Measurements from ENCODE around the gene PPP4R3B. TPM values are rescaled to one million over a fixed set of nuclear protein-coding genes. Genes with fewer than 3 reads are reported as not detected.

The PPP4R3B gene
- total RNA-seq, 4 donors from 2014 or later: 30.6 to 71.3 (median 52.6) TPM

DNA sequence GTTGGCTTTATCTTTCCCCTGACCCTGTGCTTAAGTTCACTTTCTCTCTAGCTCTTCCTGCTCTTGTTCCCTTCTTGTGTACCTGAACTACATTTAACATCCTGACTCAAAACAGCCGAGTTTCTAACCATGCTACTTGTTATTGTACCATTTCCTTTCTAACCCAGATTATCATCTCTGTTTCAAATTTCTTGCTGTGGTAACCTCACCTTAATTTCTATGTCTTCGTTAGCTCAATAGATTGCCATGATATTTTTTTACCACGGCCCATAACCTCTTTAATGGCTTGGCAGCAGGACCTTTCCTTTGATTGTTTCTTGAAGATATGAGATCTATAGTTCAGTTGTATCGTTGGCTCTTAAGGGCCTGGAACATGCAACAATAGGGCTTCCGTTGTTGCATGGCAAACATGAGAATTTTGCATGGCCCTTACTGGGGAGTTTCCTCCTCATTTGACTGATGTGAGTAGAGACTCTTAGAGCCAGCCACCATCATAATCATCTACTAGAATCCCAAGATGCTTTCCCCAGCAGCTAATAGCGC is 86.8 kb downstream of the PPP4R3B start:
- TF ChIP-seq, protein P1, sequence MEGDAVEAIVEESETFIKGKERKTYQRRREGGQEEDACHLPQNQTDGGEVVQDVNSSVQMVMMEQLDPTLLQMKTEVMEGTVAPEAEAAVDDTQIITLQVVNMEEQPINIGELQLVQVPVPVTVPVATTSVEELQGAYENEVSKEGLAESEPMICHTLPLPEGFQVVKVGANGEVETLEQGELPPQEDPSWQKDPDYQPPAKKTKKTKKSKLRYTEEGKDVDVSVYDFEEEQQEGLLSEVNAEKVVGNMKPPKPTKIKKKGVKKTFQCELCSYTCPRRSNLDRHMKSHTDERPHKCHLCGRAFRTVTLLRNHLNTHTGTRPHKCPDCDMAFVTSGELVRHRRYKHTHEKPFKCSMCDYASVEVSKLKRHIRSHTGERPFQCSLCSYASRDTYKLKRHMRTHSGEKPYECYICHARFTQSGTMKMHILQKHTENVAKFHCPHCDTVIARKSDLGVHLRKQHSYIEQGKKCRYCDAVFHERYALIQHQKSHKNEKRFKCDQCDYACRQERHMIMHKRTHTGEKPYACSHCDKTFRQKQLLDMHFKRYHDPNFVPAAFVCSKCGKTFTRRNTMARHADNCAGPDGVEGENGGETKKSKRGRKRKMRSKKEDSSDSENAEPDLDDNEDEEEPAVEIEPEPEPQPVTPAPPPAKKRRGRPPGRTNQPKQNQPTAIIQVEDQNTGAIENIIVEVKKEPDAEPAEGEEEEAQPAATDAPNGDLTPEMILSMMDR (IDR thresholded peaks at IDR 0.05): no peak
- TF ChIP-seq POLR2A (IDR thresholded peaks at IDR 0.05): no peak
- intact Hi-C loops (cut with DNase I): no loop called here

DNA sequence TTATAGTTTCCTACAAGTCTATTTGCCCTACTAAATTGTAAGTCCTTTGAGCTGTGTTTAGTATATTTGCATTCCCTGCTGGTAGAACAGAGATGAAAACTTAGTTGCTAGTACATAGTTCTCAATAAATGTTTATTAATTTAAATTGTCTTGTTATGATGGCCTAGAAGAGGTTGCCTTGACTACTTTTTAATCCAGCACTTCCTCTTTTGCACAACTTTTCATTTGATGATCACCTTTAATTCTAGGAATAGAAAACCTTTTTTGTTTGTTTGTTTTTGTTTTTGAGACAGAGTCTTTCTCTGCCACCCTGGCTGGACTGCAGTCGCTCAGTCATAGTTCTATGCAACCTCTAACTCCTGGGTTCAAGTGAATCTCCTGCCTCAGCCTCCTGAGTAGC is 91.2 kb downstream of the PPP4R3B start:
- no peak for DNase-seq
- TF ChIP-seq, protein P1 (IDR thresholded peaks at IDR 0.05): no peak
- no peak for TF ChIP-seq POLR2A (IDR thresholded peaks at IDR 0.05)
- H3K4me3 ChIP-seq: no peak overlapping the region
- H3K27me3 ChIP-seq: no peaks in the 10 kb centered on the region
- H3K9me3 ChIP-seq: no peaks in the 10 kb centered on the region
- WGBS, 2 donors: 95 to 100% methylated on average over 1 of the region's 1 CpG
- intact Hi-C loops (cut with DNase I): no loop called here
- peaks cover 0 to 84% (median 0%) of the 10 kb centered on the region in 3 donors for H3K36me3 ChIP-seq
- peaks cover 0 to 4% (median 0%) of the 10 kb centered on the region in 3 donors for H3K4me1 ChIP-seq
- no peak overlapping the region for H3K27ac ChIP-seq

More for the DNA sequence above, 86.8 kb downstream of the PPP4R3B start:
- WGBS, 2 donors: 80 to 84% methylated on average over 6 of the region's 6 CpGs
- H3K36me3 ChIP-seq: peaks cover 0 to 81% (median 4%) of the 10 kb centered on the region in 3 donors
- peak overlapping the region in 1 of 4 donors; percentile 21 for H3K27ac ChIP-seq
- no peaks in the 10 kb centered on the region for H3K4me1 ChIP-seq
- no peak overlapping the region for H3K4me3 ChIP-seq
- H3K27me3 ChIP-seq: no peaks in the 10 kb centered on the region
- no peaks in the 10 kb centered on the region for H3K9me3 ChIP-seq
- no peak for DNase-seq

DNA sequence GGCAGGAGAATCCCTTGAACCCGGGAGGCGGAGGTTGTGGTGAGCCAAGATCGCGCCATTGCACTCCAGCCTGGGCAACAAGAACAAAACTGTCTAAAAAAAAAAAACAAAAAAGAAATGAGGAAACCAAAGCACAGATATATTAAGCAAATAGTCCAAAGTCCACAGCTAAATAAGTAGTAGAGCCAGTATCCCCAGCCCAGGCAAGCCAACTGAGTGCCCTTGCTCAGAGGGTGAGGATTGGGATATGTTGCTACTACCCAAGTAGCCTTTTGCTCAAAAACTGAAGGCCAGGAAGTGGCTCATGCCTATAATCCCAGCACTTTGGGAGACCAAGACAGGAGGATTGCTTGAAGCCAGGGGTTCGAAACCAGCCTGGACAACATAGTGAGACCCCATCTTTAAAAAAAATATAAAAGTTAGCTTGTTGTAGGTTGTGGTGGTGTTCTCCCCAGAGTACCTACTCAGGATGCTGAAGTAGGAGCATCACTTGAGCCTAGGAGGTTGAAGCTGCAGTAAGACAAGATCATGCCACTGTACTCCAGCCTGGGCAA is 92.5 kb downstream of the PPP4R3B start:
- Histone ChIP-seq H3K36me3 (peaks cover 0 to 73% (median 0%) of the 10 kb centered on the region in 3 donors), H3K27me3 (no peaks in the 10 kb centered on the region), H3K27ac (no peak overlapping the region), H3K4me3 (no peak overlapping the region), H3K9me3 (no peaks in the 10 kb centered on the region), H3K4me1 (peaks cover 0 to 16% (median 4%) of the 10 kb centered on the region in 3 donors)
- no peak for DNase-seq
- intact Hi-C loops (cut with DNase I): no loop called here
- WGBS, 2 donors: 92 to 100% methylated on average over 3 to 5 of the region's 5 CpGs
- no peak for TF ChIP-seq POLR2A (IDR thresholded peaks at IDR 0.05)
- TF ChIP-seq, protein P1 (IDR thresholded peaks at IDR 0.05): no peak

DNA sequence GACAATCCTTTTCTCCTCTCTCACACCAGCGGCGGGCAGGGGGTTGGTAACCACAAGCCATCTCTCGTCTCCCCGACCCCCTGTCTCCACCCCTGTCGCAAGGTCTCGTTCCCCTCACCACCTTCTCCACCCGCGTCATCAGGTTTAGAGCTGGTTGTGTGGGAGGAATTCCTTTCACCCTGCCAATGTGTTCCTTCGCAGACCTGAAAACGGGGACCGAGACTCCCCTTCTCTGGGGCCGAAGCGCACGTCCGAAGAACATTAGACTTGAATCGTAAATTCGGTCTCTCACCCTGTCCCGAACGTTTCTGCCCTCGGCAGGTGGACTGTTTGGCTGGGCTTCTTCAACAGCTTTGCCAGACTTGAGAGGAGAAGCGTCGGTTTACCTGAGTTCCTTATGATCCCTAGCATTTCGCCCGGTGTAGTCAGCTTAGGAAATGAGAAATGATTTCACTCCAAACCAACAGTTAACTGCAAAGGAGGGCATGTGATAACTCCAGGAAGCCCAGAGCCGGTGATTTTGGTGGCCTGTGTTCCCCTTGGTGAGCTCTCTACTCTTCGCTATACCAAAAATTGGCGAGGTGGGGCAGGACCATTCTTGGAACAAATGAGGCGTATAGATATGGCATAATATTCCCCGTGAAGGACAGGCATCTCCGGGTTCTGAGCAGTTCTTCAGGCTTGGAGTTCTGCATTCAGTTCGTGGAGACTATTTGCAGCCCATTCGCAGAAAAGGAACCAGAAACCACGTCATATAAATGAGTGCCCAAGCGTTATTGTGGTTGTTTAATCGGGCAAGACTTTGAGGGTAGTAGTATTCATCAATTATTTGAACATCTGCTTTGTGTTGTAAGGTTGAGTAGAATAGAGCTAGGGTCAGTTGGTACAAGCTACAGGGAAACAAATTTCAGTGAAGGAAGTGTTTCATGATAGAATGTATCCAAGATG is 97.2 kb downstream of the PPP4R3B start:
- H3K9me3 ChIP-seq: no peaks in the 10 kb centered on the region
- H3K4me3 ChIP-seq: peak overlapping the region; percentile 60 to 84 (median 80)
- H3K36me3 ChIP-seq: peaks cover 0 to 28% (median 0%) of the 10 kb centered on the region in 3 donors
- H3K27me3 ChIP-seq: no peaks in the 10 kb centered on the region
- DNase-seq: no peak
- H3K4me1 ChIP-seq: peaks cover 0 to 20% (median 4%) of the 10 kb centered on the region in 3 donors
- WGBS, 2 donors: 2% methylated on average over 18 to 33 of the region's 35 CpGs
- H3K27ac ChIP-seq: peak overlapping the region; percentile 78 to 92 (median 88)
- TF ChIP-seq, protein P1 (IDR thresholded peaks at IDR 0.05): no peak
- no peak for TF ChIP-seq POLR2A (IDR thresholded peaks at IDR 0.05)
- intact Hi-C loops (cut with DNase I): no loop called here

DNA sequence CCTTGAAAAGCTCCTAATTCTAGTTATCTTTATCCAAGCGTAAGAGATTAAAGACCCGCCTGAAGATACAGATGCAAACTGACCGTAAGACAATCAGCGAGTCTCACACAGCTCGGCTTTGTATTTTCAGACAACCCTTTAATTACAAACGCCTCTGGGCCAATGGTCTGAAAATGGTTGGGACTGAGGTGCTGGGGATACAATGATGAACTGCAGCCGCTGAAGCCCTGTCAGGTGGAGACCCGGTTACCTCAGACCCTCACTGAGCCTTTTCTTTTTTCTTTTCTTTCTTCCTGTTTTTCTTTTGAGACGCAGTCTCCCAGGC is 98.6 kb downstream of the PPP4R3B start:
- Histone ChIP-seq H3K27me3 (no peaks in the 10 kb centered on the region), H3K4me3 (peak overlapping the region; percentile 60 to 84 (median 80)), H3K4me1 (peaks cover 0 to 20% (median 4%) of the 10 kb centered on the region in 3 donors), H3K36me3 (peaks cover 0 to 14% (median 0%) of the 10 kb centered on the region in 3 donors), H3K9me3 (no peaks in the 10 kb centered on the region), H3K27ac (peak overlapping the region; percentile 78 to 92 (median 88))
- no peak for DNase-seq
- no peak for TF ChIP-seq POLR2A (IDR thresholded peaks at IDR 0.05)
- TF ChIP-seq, protein P1 (IDR thresholded peaks at IDR 0.05): no peak
- WGBS, 2 donors: 32 to 38% methylated on average over 9 of the region's 9 CpGs
- intact Hi-C loops (cut with DNase I): no loop called here

Data from esophagus squamous epithelium (tissue), 5 donors.